Measurements from ENCODE around the gene DLGAP3. TPM values are rescaled to one million over a fixed set of nuclear protein-coding genes. Genes with fewer than 3 reads are reported as not detected.

DLGAP3 gene
- total RNA-seq, 2 donors from 2014 or later, result 1.3 TPM

- Mint-ChIP-seq H3K4me1 (no peaks in the 10 kb centered on the region), H3K36me3 (ENCODE audit: low read depth) (no peaks in the 10 kb centered on the region), H3K27ac (no peak overlapping the region), H3K27me3 (peaks cover 22% of the 10 kb centered on the region), H3K4me3 (no peak overlapping the region), H3K9me3 (no peaks in the 10 kb centered on the region)
- ATAC-seq (replicated peaks), result no peak
Observed at GRCh38 chr1:34901919-34902318, 27.5 kb downstream of the DLGAP3 start.

GRCh38 chr1:34900775-34901502, 28.5 kb downstream of the DLGAP3 start:
- no peaks in the 10 kb centered on the region for H3K36me3 Mint-ChIP-seq (ENCODE audit: low read depth)
- H3K9me3 Mint-ChIP-seq, result no peaks in the 10 kb centered on the region
- no peak overlapping the region for H3K27ac Mint-ChIP-seq
- no peak overlapping the region for H3K4me3 Mint-ChIP-seq
- no peak for ATAC-seq (replicated peaks)
- H3K27me3 Mint-ChIP-seq, result peaks cover 19% of the 10 kb centered on the region
- H3K4me1 Mint-ChIP-seq, result no peaks in the 10 kb centered on the region

- Mint-ChIP-seq H3K36me3 (ENCODE audit: low read depth) (no peaks in the 10 kb centered on the region), H3K9me3 (no peaks in the 10 kb centered on the region), H3K27ac (no peak overlapping the region), H3K4me1 (no peaks in the 10 kb centered on the region), H3K27me3 (peaks cover 19% of the 10 kb centered on the region), H3K4me3 (no peak overlapping the region)
- ATAC-seq (replicated peaks), result no peak
Observed at GRCh38 chr1:34899906-34900305, 29.5 kb downstream of the DLGAP3 start.

- Mint-ChIP-seq H3K36me3 (ENCODE audit: low read depth) (no peaks in the 10 kb centered on the region), H3K9me3 (no peaks in the 10 kb centered on the region)
- ATAC-seq (replicated peaks), result no peak
Observed at GRCh38 chr1:34899471-34899870, 30.0 kb downstream of the DLGAP3 start.

DNA sequence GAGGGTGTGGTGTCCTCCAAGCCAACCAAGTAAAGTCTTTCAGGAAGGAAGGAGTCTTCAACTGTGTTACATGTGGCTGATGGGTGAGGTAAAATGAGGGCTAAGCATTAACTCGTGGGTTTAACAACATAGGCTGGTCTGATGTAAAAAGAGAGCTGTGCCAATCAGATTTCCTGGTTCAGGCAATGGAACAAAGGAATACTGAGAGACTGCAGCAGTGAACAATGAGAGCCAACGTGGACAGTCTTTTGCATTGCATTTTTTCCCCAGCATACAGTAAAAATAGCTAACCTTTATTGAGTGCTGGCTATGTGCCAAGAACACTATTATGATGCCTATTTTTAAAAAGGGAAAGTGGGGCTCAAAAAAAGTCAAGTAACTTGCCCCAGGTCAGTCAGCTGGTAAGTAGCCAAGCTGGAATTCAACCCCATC, 31.1 kb downstream of the DLGAP3 start:
- no peaks in the 10 kb centered on the region for H3K36me3 Mint-ChIP-seq (ENCODE audit: low read depth)

More at GRCh38 chr1:34899471-34899870, 30.0 kb downstream of the DLGAP3 start:
- no peaks in the 10 kb centered on the region for H3K4me1 Mint-ChIP-seq
- no peak overlapping the region for H3K4me3 Mint-ChIP-seq
- no peak overlapping the region for H3K27ac Mint-ChIP-seq
- peaks cover 19% of the 10 kb centered on the region for H3K27me3 Mint-ChIP-seq

GRCh38 chr1:34896612-34897011, 32.8 kb downstream of the DLGAP3 start:
- no peak overlapping the region for H3K4me3 Mint-ChIP-seq
- peaks cover 13% of the 10 kb centered on the region for H3K27me3 Mint-ChIP-seq
- H3K36me3 Mint-ChIP-seq (ENCODE audit: low read depth), result no peaks in the 10 kb centered on the region
- no peak overlapping the region for H3K27ac Mint-ChIP-seq
- H3K9me3 Mint-ChIP-seq, result no peaks in the 10 kb centered on the region
- no peaks in the 10 kb centered on the region for H3K4me1 Mint-ChIP-seq
- ATAC-seq (replicated peaks), result no peak

More for the DNA sequence above, 31.1 kb downstream of the DLGAP3 start:
- Mint-ChIP-seq H3K4me3 (no peak overlapping the region), H3K9me3 (no peaks in the 10 kb centered on the region), H3K4me1 (no peaks in the 10 kb centered on the region), H3K27ac (no peak overlapping the region), H3K27me3 (peaks cover 19% of the 10 kb centered on the region)
- no peak for ATAC-seq (replicated peaks)

- H3K27ac Mint-ChIP-seq, result no peak overlapping the region
Observed at GRCh38 chr1:34889705-34890104, 39.7 kb downstream of the DLGAP3 start.

DNA sequence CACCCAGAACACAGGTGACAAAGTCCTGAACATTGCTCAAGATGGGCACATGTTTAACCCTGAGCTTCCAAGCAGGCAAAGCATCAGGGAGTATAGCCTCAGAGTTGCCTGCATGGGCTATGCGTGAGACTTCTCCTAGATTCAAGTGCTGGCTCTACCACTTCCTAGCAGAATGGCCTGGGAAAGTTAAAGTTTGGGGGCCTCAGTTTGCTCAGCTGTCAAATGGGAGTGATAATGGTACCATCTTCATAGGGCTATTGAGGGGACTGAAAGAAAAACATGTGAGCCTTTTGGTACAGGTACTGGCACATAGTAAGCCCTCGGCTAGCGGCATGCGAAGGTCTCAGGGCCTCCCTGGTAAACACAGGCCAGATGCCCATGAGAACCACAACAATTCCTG, 41.9 kb downstream of the DLGAP3 start:
- Mint-ChIP-seq H3K36me3 (ENCODE audit: low read depth) (no peaks in the 10 kb centered on the region), H3K27me3 (peaks cover 35% of the 10 kb centered on the region), H3K27ac (no peak overlapping the region), H3K9me3 (no peaks in the 10 kb centered on the region), H3K4me1 (no peaks in the 10 kb centered on the region), H3K4me3 (no peak overlapping the region)
- no peak for ATAC-seq (replicated peaks)

More at GRCh38 chr1:34889705-34890104, 39.7 kb downstream of the DLGAP3 start:
- no peak overlapping the region for H3K4me3 Mint-ChIP-seq
- H3K4me1 Mint-ChIP-seq, result no peaks in the 10 kb centered on the region
- no peak for ATAC-seq (replicated peaks)
- H3K36me3 Mint-ChIP-seq (ENCODE audit: low read depth), result no peaks in the 10 kb centered on the region
- peaks cover 23% of the 10 kb centered on the region for H3K27me3 Mint-ChIP-seq
- H3K9me3 Mint-ChIP-seq, result no peaks in the 10 kb centered on the region

DNA sequence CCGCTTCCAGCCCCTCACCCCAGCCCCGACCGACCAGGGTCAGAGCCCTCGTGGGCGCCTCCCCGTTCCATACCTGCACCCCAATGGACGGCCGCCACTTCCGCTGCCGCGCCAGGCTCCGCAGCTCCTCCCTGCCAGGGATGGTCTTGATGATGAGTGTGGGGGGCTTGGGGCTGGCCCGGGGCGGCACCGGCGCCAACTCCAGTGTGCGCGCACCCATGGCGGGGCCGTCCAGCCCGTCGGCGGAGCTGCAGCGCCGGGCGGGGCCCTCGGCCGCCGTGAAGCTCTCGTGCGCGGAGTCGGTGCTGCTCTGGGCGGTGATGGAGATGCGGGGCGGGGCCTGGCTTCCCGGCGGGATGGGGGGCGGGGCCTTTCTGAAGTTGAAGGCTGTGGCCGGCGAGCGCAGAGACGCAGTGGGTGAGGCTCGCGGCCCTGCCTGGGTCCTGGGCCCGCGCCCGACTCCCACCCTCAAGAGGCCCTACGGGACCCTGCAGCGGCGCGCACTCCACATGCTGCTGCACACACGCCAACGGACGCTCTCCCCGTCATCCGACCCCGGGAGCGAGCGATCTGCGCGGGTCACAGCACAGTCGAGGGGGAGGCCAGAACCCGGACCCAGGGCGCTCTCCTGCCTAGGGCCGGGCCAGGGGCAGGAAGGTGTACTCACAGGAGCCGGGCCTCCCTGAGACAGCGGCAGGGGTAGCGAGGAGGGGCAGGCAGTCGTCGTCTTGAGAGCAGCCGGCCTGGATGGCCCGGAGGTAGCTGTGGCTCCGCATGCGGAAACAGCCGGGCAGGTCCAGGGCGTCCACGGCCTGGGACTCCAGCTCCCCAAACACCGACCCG, 43.8 kb downstream of the DLGAP3 start:
- Mint-ChIP-seq H3K4me1 (no peaks in the 10 kb centered on the region), H3K36me3 (ENCODE audit: low read depth) (no peaks in the 10 kb centered on the region), H3K4me3 (peak overlapping the region; percentile 75), H3K9me3 (no peaks in the 10 kb centered on the region), H3K27ac (no peak overlapping the region), H3K27me3 (peaks cover 37% of the 10 kb centered on the region)
- peak; percentile 94 for ATAC-seq (replicated peaks)

DNA sequence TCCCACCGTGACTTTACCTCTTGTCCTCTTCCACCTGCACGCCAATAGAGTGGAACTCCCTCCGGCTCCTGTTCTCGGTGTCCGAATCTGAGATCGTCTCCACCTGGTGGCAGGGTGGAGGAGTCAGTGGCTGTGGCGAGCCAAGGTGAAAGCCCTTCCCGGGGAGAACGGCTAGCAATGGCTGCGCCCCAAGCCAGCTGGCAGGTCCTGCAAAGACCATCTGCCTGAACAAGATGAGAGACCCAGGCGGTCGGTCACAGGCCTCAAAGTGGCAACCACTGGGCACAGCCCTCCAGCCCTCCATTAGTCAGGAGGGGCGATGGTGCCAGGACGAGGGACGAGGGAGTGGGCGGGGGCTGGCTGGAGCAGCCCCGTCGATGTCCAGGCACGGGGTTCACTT, 44.5 kb downstream of the DLGAP3 start:
- Mint-ChIP-seq H3K4me1 (no peaks in the 10 kb centered on the region), H3K27me3 (peaks cover 37% of the 10 kb centered on the region), H3K9me3 (no peaks in the 10 kb centered on the region), H3K4me3 (peak overlapping the region; percentile 75), H3K36me3 (ENCODE audit: low read depth) (no peaks in the 10 kb centered on the region), H3K27ac (no peak overlapping the region)
- peak; percentile 6 for ATAC-seq (replicated peaks)

DNA sequence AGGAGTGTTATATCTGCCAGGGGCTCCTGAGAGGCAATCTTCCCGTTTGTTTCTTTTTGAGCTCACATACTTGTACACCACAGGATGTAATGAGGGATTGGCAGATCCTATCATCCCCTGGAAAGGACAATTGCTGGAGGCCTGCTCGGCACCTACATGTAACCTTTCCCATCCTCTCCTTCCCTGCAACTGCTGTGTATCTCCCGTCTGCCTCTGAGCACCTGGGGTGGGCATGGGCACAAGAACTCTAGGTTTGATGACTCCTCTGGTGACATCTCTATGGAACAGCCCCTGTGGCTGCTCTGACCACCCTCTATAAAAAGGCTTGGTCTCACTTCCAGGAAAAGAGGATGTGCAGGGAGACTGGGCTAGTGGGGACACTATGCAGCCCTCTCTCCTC, 44.9 kb downstream of the DLGAP3 start:
- no peaks in the 10 kb centered on the region for H3K9me3 Mint-ChIP-seq
- H3K4me3 Mint-ChIP-seq, result peak overlapping the region; percentile 75
- ATAC-seq (replicated peaks), result no peak
- no peak overlapping the region for H3K27ac Mint-ChIP-seq
- peaks cover 35% of the 10 kb centered on the region for H3K27me3 Mint-ChIP-seq
- H3K4me1 Mint-ChIP-seq, result no peaks in the 10 kb centered on the region
- H3K36me3 Mint-ChIP-seq (ENCODE audit: low read depth), result no peaks in the 10 kb centered on the region

DNA sequence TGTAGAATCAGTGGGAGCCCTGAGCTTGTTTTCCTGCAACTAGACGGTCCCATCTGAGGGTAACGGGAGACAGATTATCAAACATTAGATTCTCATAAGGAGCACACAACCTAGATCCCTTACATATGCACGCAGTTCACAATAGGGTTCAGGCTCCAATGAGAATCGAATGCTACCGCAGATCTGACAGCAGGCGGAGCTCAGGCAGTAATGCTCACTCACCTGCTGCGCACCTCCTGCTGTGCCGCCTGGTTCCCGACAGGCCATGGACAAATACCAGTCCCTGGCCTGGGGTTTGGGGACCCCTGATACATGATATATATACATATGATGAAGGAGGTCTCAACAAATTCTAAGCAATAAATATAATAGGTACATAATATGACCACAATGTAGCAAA, 50.2 kb downstream of the DLGAP3 start:
- no peaks in the 10 kb centered on the region for H3K4me1 Mint-ChIP-seq
- no peak overlapping the region for H3K27ac Mint-ChIP-seq
- no peak overlapping the region for H3K4me3 Mint-ChIP-seq
- H3K9me3 Mint-ChIP-seq, result no peaks in the 10 kb centered on the region
- no peak for ATAC-seq (replicated peaks)
- H3K27me3 Mint-ChIP-seq, result peaks cover 30% of the 10 kb centered on the region
- H3K36me3 Mint-ChIP-seq (ENCODE audit: low read depth), result no peaks in the 10 kb centered on the region

- Mint-ChIP-seq H3K27me3 (peaks cover 41% of the 10 kb centered on the region), H3K4me3 (no peak overlapping the region), H3K27ac (no peak overlapping the region), H3K9me3 (no peaks in the 10 kb centered on the region), H3K36me3 (ENCODE audit: low read depth) (no peaks in the 10 kb centered on the region), H3K4me1 (peaks cover 4% of the 10 kb centered on the region)
- no peak for ATAC-seq (replicated peaks)
Observed at GRCh38 chr1:34876406-34876805, 53.0 kb downstream of the DLGAP3 start.

DNA sequence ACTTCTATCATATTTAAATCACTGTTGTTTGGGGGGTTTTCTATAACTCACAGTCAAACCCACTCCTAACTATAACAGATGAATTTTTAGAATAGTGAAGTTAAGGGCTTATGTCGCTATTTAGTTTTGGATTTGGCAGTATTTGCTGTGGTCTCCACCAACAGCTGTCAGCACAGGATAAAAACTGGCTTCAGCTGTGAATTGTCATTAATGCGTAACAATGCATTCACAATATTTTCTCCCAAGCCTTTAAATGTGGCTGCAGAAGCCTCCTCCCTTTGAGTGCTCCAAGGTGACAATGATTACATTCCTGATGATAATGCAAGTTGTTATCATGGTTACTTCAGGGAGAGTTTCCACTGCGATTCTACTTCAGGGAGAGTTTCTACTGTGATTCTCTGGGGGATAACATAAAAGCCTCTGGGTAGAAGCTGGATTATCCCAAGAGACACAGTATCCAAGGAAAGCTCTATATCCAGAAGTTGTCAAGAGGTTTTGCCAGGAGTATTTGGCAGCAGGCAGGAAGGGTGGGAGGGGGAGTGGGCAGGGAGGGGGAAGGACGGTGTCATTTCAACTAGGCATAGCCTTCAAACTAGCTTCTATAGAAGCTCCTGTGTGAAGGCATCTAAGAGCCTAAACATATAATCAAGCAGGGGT, 55.0 kb downstream of the DLGAP3 start:
- Mint-ChIP-seq H3K36me3 (ENCODE audit: low read depth) (no peaks in the 10 kb centered on the region), H3K9me3 (no peaks in the 10 kb centered on the region), H3K27me3 (peaks cover 41% of the 10 kb centered on the region), H3K27ac (no peak overlapping the region), H3K4me1 (peaks cover 7% of the 10 kb centered on the region), H3K4me3 (no peak overlapping the region)
- no peak for ATAC-seq (replicated peaks)
